HUES48 (cell line): ENCODE results near the gene IL3.

ENCODE experiments used
- H3K27ac ChIP-seq: one replicate; pipeline ENCODE4 v1.7.0; 2013; ENCODE audit warnings: low read depth, low read length, inconsistent platforms
- H3K27me3 ChIP-seq: 2 replicates; pipeline ENCODE4 v1.6.1; 2013; ENCODE audit warnings: mild to moderate bottlenecking, low read length; ENCODE audit not compliant: control insufficient read depth, insufficient read depth
- H3K36me3 ChIP-seq: 2 replicates; pipeline ENCODE4 v1.6.1; 2013; ENCODE audit warnings: low read length; ENCODE audit not compliant: control insufficient read depth, insufficient read depth
- H3K4me1 ChIP-seq: 2 replicates; pipeline ENCODE4 v1.6.1; 2013; ENCODE audit warnings: mild to moderate bottlenecking, low read length; ENCODE audit not compliant: control insufficient read depth, insufficient read depth
- H3K4me3 ChIP-seq: 2 replicates; pipeline ENCODE4 v1.5.1; 2013; ENCODE audit warnings: mild to moderate bottlenecking, low read depth, low read length
- H3K9ac ChIP-seq: 2 replicates; pipeline ENCODE4 v1.6.1; 2013; ENCODE audit warnings: mild to moderate bottlenecking, low read depth, low read length, moderate library complexity
- H3K9me3 ChIP-seq: 2 replicates; pipeline ENCODE4 v1.6.1; 2013; ENCODE audit warnings: low read length; ENCODE audit not compliant: control insufficient read depth, insufficient read depth

Gene IL3

DNA sequence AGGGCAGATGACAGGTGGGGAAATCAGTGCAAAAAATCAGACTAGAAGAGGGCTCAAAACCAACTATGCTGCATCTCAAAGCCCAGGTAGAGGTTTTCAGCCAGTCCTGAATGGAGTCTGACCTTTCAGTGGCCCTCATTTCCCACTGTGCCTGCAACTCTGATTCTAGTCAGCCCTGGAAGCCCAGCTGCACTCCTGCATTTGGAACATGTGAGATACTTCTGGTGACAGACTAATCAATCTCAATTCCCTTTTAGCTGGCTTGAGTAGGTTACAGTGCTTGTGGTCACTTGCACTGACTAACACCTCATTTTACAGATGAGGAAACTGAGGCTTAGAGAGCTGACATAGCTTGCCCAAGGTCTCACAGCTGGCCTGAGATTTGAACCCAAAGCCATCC lies 41.1 kb upstream of the IL3 start:
- H3K9me3 ChIP-seq: no peaks in the 10 kb centered on the region
- no peaks in the 10 kb centered on the region for H3K36me3 ChIP-seq
- no peak overlapping the region for H3K9ac ChIP-seq
- no peaks in the 10 kb centered on the region for H3K27me3 ChIP-seq
- H3K4me1 ChIP-seq: no peaks in the 10 kb centered on the region
- no peak overlapping the region for H3K27ac ChIP-seq
- no peak overlapping the region for H3K4me3 ChIP-seq

DNA sequence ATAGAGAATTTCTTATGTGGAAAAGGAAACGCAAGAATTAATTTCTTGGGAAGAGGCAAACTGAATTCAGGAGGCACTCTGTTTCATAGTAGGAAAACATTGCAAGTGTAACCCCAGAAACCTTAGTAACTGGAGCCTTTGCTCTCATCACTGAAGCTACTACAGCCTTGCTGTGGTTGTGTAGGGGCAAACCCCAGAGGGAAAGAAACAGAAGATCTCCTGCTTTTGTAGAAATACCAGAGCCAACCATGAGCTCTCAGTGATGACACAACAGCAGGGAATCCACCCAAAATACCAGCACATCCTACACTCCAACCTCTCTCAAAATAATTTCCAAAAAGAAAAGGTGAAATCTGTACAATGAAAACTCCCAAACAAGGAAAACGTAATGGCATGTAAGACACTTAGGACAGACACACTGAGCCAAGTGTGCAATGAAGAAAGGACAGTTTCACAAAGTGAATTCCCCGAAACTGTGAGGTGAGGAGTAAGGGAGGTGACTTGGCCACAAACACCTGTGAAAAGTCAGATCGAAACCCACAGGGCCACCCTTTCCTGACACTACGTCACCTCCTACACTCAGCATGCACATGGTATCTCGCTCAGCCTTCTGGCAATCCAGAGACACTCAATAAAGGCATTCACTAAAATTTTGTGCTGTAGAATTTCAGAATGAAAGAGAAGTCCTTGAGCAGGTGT lies 40.4 kb upstream of the IL3 start:
- Histone ChIP-seq H3K9ac (no peak overlapping the region), H3K27ac (no peak overlapping the region), H3K4me3 (no peak overlapping the region), H3K4me1 (no peaks in the 10 kb centered on the region), H3K36me3 (no peaks in the 10 kb centered on the region), H3K27me3 (no peaks in the 10 kb centered on the region), H3K9me3 (no peaks in the 10 kb centered on the region)

DNA sequence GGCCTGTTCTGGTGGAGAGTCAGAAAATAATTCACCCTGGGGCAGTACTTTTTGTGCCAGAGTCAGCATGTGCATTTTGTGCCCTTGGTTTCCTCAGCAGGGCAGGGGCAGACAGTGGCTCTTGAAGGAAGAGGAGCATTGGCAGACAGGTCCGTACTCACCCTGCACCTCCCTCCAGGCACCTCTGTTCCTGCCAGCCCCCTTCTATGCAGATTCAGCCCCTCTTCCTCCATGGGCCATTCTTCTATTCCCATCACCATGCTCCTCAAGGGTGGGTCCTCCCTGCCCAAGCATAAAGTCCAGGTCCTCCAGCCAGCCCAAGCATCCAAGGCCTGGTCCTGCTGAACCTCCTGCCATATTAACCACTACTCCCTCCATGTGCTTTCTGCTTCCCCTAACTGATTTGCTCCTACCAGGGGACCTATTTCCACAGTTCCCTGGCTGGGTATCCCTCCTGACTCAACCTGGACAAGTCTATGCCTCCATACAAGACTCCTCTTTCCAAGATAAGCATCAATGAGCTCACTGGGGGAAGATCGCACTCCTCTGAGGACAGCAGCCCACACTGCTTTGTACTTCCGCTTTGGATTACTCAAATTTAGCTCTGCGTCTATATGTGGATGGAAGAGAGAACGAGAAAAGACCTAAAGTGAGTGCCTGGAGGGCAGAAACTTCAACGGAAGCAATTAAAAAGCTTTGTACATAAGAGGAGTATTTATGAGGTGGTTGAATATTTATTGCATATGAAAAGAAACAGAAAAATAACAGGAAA lies 39.7 kb upstream of the IL3 start:
- Histone ChIP-seq H3K27me3 (no peaks in the 10 kb centered on the region), H3K9ac (no peak overlapping the region), H3K36me3 (no peaks in the 10 kb centered on the region), H3K9me3 (no peaks in the 10 kb centered on the region), H3K4me1 (no peaks in the 10 kb centered on the region), H3K27ac (no peak overlapping the region), H3K4me3 (no peak overlapping the region)

DNA sequence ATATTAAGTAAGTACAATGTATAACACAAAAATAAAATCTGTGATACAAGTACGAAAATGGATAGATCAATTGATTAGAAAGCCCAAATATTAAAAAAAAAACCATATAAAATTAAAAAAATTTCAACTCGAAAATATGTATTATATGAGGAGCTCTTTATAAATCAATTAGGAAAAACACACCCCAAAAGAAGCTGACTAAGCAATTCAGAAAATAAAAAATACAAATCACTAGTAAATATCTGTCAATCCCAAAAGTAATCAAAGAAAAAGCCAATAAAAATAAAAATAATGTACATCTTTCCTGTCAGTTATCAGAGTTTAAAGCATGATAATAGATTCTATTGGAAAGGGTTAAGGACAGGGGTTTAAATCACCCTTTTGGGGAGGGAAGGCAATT lies 38.8 kb upstream of the IL3 start:
- H3K9ac ChIP-seq: no peak overlapping the region
- H3K36me3 ChIP-seq: no peaks in the 10 kb centered on the region
- no peak overlapping the region for H3K27ac ChIP-seq
- H3K4me3 ChIP-seq: no peak overlapping the region
- H3K4me1 ChIP-seq: no peaks in the 10 kb centered on the region
- H3K27me3 ChIP-seq: no peaks in the 10 kb centered on the region
- H3K9me3 ChIP-seq: no peaks in the 10 kb centered on the region

DNA sequence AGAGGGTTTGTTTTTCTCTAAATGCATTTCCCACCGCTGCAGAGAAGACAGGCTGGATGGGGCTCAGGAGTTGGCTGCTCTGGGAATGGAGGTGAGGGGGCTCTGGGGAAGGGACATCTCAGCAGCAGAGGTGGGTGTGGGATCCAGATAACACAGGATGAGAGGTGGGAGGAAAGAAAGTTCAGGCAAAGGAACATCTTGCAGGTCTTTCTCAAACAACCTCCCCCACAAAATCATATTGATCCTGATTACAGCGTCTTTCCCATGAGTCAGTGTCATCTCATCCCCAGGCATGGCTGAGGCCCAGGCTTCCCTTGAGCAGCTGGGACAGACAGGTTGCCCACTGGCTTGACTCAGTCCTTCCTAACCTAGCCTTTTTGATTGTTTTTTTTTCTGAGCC lies 37.7 kb upstream of the IL3 start:
- no peak overlapping the region for H3K4me3 ChIP-seq
- no peak overlapping the region for H3K27ac ChIP-seq
- no peaks in the 10 kb centered on the region for H3K27me3 ChIP-seq
- H3K9ac ChIP-seq: no peak overlapping the region
- no peaks in the 10 kb centered on the region for H3K9me3 ChIP-seq
- no peaks in the 10 kb centered on the region for H3K4me1 ChIP-seq
- H3K36me3 ChIP-seq: no peaks in the 10 kb centered on the region

DNA sequence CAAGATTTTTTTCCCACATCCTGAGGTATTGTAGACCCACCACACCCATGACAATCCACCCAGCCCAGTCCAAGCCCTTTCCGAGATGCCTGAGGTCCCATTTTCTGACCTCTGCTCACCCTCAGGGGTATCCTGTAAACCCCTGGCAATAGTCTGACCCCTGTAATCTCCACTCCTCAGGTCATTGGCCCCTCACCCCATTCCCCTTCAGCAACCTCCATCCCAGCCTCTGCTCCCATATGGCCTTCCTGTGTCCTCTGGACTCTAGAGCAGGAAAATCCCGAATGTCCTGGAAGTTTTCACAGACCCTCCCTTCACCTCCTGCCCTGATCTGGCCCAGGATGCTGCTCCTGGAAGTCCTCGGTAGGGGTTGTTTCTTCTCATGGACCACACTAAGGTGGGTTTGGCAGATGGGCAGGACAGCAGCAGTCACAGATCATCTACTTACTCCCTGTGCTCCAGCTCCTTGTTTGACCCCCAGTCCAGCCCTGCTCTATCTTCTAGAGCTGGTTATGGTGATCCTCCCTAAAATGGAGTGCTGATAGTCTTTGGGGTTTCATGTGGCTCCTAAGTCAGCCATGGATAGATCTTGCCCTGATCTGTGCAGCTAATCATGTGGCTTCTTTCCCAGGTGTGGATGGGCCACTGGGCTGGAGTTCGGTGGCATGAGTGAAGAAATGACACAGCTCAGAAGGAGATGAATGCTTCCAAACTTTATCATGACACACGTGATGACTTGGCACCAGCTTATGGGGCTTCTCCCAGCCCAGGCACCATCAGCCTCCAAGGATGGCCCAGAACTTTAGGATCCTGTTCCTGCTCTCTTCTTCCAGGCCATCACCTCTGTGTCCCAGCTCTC lies 37.0 kb upstream of the IL3 start:
- Histone ChIP-seq H3K36me3 (no peaks in the 10 kb centered on the region), H3K27ac (no peak overlapping the region), H3K4me1 (no peaks in the 10 kb centered on the region), H3K4me3 (no peak overlapping the region), H3K9ac (no peak overlapping the region), H3K27me3 (no peaks in the 10 kb centered on the region), H3K9me3 (no peaks in the 10 kb centered on the region)

DNA sequence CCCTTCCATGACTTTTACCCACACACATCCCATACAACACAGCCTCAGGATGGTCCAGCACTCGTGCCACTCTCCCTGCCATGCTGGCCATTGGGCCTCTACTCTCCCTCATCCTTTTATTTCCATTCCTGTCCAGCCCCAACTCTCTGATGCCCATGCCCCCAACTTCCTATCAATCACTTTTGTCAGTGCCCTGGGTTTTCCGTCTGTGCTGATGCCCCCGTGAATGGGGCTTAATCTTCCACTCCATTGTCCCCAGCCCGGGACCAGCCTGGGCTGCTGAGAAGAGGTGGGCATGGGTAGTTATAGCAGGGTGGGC lies 36.4 kb upstream of the IL3 start:
- no peaks in the 10 kb centered on the region for H3K36me3 ChIP-seq
- H3K9ac ChIP-seq: no peak overlapping the region
- no peaks in the 10 kb centered on the region for H3K9me3 ChIP-seq
- no peak overlapping the region for H3K27ac ChIP-seq
- H3K4me3 ChIP-seq: no peak overlapping the region
- H3K27me3 ChIP-seq: no peaks in the 10 kb centered on the region
- H3K4me1 ChIP-seq: no peaks in the 10 kb centered on the region

DNA sequence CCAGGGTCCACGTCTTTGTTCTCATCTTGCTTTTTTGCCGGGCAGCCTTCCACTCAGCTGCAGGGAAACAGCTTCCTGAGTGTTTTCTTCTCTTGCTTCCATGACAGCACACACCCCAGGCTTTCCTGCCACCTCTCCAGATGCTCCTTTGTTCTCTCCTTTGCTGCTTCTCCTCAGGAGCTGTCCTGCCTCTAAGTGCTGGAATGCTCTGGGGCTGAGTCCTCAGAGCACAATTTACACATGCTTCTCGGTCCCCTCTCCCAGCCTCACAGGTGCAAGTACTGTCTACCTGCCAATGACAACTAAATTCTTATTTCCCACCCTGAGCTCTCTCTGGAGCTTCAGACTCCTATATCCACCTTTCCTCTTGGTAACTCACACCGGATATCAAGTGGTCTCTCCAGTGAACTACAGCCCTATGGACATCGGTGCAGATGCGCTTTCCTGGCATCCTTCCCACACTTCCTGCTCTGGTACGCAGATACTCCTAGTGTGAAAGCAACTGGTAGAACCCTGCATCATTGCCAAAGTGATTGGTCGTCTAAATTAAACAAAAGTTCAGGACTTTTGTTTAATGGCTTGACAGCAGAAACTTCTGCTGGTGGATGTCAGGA lies 35.6 kb upstream of the IL3 start:
- no peak overlapping the region for H3K9ac ChIP-seq
- H3K4me3 ChIP-seq: no peak overlapping the region
- H3K9me3 ChIP-seq: no peaks in the 10 kb centered on the region
- no peaks in the 10 kb centered on the region for H3K4me1 ChIP-seq
- H3K27ac ChIP-seq: no peak overlapping the region
- no peaks in the 10 kb centered on the region for H3K27me3 ChIP-seq
- no peaks in the 10 kb centered on the region for H3K36me3 ChIP-seq

DNA sequence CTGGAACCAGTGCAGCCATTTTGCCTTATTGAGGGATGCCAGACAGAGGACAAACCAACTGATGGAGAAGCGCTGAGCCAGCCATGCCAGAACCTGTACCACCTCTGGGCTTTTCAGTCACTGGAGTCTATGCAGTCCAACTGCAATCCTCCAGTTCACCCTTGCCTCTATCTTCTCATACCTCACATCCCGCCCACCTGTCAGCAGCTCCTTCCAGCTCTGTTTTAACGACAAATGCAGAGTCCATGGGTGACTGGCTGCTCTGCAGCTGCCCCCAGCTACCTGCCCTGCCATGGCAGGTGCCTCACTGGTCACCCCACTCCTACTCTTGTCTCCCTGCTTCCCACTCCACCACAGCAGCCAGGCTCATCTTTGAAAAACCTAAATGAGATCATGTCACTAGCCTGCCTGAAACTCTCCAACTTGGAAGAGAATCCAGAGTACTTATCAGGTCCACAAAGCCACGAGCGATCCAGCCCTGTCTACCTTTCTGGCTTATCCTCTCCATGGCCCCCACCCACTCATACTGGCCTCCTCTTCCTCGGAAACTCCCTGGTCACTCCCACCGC lies 35.0 kb upstream of the IL3 start:
- H3K4me1 ChIP-seq: no peaks in the 10 kb centered on the region
- H3K27ac ChIP-seq: no peak overlapping the region
- H3K9me3 ChIP-seq: no peaks in the 10 kb centered on the region
- no peaks in the 10 kb centered on the region for H3K27me3 ChIP-seq
- H3K4me3 ChIP-seq: no peak overlapping the region
- no peaks in the 10 kb centered on the region for H3K36me3 ChIP-seq
- no peak overlapping the region for H3K9ac ChIP-seq

DNA sequence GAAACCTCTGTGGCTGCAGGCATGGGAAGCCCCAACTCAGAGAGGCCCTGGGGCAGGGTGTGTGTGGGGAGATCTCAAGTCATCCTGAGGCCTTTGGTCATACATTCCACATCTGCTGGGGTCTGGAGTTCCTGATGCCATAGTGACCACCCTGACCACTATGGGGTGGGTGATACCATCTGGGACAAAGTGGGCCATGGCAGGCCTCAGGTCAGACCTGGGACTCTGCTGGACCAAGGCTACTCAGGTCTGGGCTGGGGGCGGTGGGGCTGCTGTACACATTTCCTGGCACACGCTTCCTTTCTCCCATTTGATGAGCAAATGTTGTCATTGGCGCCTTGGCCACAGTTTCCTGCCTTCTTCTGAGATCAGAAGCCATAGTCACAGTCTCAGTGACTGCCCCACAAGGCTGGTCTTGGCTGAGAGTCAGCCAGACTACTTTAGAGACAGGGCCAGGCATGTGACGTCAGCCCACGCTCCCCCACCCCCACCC lies 33.9 kb upstream of the IL3 start:
- Histone ChIP-seq H3K4me3 (no peak overlapping the region), H3K27ac (no peak overlapping the region), H3K9me3 (no peaks in the 10 kb centered on the region), H3K9ac (no peak overlapping the region), H3K4me1 (no peaks in the 10 kb centered on the region), H3K36me3 (no peaks in the 10 kb centered on the region), H3K27me3 (no peaks in the 10 kb centered on the region)
